IMR-90 (cell line): ENCODE results near the gene AFAP1L1. TPM values are rescaled to one million over a fixed set of nuclear protein-coding genes. Genes with fewer than 3 reads are reported as not detected.

Experiments used
- ATAC-seq: fragments of 200-7000 bp; cut with Tn5 transposase; 2 replicates; pipeline ENCODE4 v1.9.1; 2020; ENCODE audit warnings: low read depth, mild to moderate bottlenecking, moderate library complexity
- BruUV-seq: library from RNA; stranded (reverse); fragments of 400-500 nt; replicated peaks from 2 replicates; lab custom pipeline; 2021; lab: Mats Ljungman, UMichigan
- CTCF ChIA-PET: fragments of 300-600 bp; formaldehyde crosslinking; extraction: SDS; loops from one replicate; lab custom pipeline; 2021; ENCODE audit warnings: antibody characterized with exemption; lab: Yijun Ruan, JAX
- POLR2A ChIA-PET: fragments of 300-600 bp; sonication (Branson Sonifier 250); formaldehyde crosslinking; loops from one replicate; lab custom pipeline; 2022; ENCODE audit warnings: antibody characterized with exemption; ENCODE audit not compliant: unreplicated experiment; lab: Charles Lee
- DNase-seq: peaks from one replicate; pipeline ENCODE4 v3.0.0; 2013
- H2AFZ ChIP-seq: replicated peaks from 2 replicates; pipeline ENCODE3; 2013; ENCODE audit warnings: low read length, mild to moderate bottlenecking; ENCODE audit not compliant: poor library complexity
- H2AK5ac ChIP-seq: 2 replicates; pipeline ENCODE4 v1.6.1; 2013; ENCODE audit warnings: low read depth, low read length, inconsistent platforms
- H2AK9ac ChIP-seq: replicated peaks from 2 replicates; pipeline ENCODE3; 2013; ENCODE audit warnings: mild to moderate bottlenecking, low read depth, low read length, moderate library complexity; ENCODE audit not compliant: poor library complexity
- H2BK120ac ChIP-seq: 2 replicates; pipeline ENCODE4 v1.6.1; 2013; ENCODE audit warnings: low read depth, low read length, inconsistent platforms
- H2BK15ac ChIP-seq: 3 replicates; pipeline ENCODE4 v1.6.1; 2013; ENCODE audit warnings: low read depth, low read length, inconsistent platforms
- H2BK20ac ChIP-seq: 2 replicates; pipeline ENCODE4 v1.6.1; 2013; ENCODE audit warnings: low read depth, mild to moderate bottlenecking, inconsistent platforms, low read length, moderate library complexity
- H2BK5ac ChIP-seq: 2 replicates; pipeline ENCODE4 v1.6.1; 2013; ENCODE audit warnings: mild to moderate bottlenecking, low read depth, low read length, inconsistent platforms; ENCODE audit not compliant: poor library complexity, severe bottlenecking
- H3K14ac ChIP-seq: replicated peaks from 2 replicates; pipeline ENCODE4 v1.6.1; 2013; ENCODE audit warnings: low read depth, low read length, inconsistent platforms
- H3K18ac ChIP-seq: 2 replicates; pipeline ENCODE4 v1.6.1; 2013; ENCODE audit warnings: low read depth, low read length, control low read depth
- H3K23ac ChIP-seq: 2 replicates; pipeline ENCODE4 v1.6.1; 2013; ENCODE audit warnings: low read depth, low read length, inconsistent platforms
- H3K27ac ChIP-seq: 2 replicates; pipeline ENCODE4 v1.5.1; 2013; ENCODE audit warnings: mild to moderate bottlenecking, control low read depth, low read length; ENCODE audit not compliant: insufficient read depth
- H3K27me3 ChIP-seq: 2 replicates; pipeline ENCODE4 v1.6.1; 2013; ENCODE audit warnings: low read length; ENCODE audit not compliant: control insufficient read depth, insufficient read depth
- H3K36me3 ChIP-seq: 2 replicates; pipeline ENCODE4 v1.6.1; 2013; ENCODE audit warnings: low read length, mixed read lengths; ENCODE audit not compliant: control insufficient read depth, insufficient read depth
- H3K4ac ChIP-seq: 2 replicates; pipeline ENCODE4 v1.6.1; 2013; ENCODE audit warnings: low read depth, low read length, inconsistent platforms
- H3K4me1 ChIP-seq: 2 replicates; pipeline ENCODE4 v1.6.1; 2013; ENCODE audit warnings: low read length, mixed read lengths; ENCODE audit not compliant: control insufficient read depth, insufficient read depth
- H3K4me2 ChIP-seq: 2 replicates; pipeline ENCODE4 v1.6.1; 2013; ENCODE audit warnings: low read depth, mild to moderate bottlenecking, control low read depth, low read length, moderate library complexity
- H3K4me3 ChIP-seq: 2 replicates; pipeline ENCODE4 v1.5.1; 2013; ENCODE audit warnings: low read depth, mild to moderate bottlenecking, control low read depth, low read length, moderate library complexity; ENCODE audit not compliant: insufficient read depth
- H3K56ac ChIP-seq: 2 replicates; pipeline ENCODE4 v1.6.1; 2013; ENCODE audit warnings: low read length, inconsistent platforms; ENCODE audit not compliant: insufficient read depth; ENCODE audit errors: extremely low read depth
- H3K79me1 ChIP-seq, 2 experiments: 2 replicates each; pipeline ENCODE4 v1.6.1; 2013; ENCODE audit warnings: low read length in 2 of 2, inconsistent platforms in 1 of 2, low read depth in 1 of 2
- H3K9ac ChIP-seq: 2 replicates; pipeline ENCODE4 v1.6.1; 2013; ENCODE audit warnings: low read depth, low read length, control low read depth
- H3K9me1 ChIP-seq: 2 replicates; pipeline ENCODE4 v1.6.1; 2013; ENCODE audit warnings: low read length, inconsistent platforms; ENCODE audit not compliant: insufficient read depth
- H3K9me3 ChIP-seq: 2 replicates; pipeline ENCODE4 v1.6.1; 2013; ENCODE audit warnings: low read length; ENCODE audit not compliant: control insufficient read depth, insufficient read depth
- H4K20me1 ChIP-seq: 2 replicates; pipeline ENCODE4 v1.6.1; 2013; ENCODE audit warnings: low read length, inconsistent platforms; ENCODE audit not compliant: insufficient read depth
- H4K5ac ChIP-seq: 2 replicates; pipeline ENCODE4 v1.6.1; 2013; ENCODE audit warnings: mild to moderate bottlenecking, low read depth, low read length, control low read depth
- H4K8ac ChIP-seq, 2 experiments: 2 replicates each; pipeline ENCODE4 v1.6.1; 2013; ENCODE audit warnings: low read depth in 2 of 2, low read length in 2 of 2, control low read depth in 1 of 2, inconsistent platforms in 1 of 2
- H4K91ac ChIP-seq: 2 replicates; pipeline ENCODE4 v1.6.1; 2013; ENCODE audit warnings: low read depth, low read length, inconsistent platforms; ENCODE audit not compliant: insufficient read depth
- BHLHE40 ChIP-seq: fragments of 150-350 bp; IDR thresholded peaks from 2 replicates; pipeline ENCODE4 v1.6.1; 2016; ENCODE audit warnings: mild to moderate bottlenecking, low read depth, low read length
- CEBPB ChIP-seq: IDR thresholded peaks from 2 replicates; pipeline ENCODE4 v1.6.1; 2012; ENCODE audit warnings: low read depth, low read length, improper control_type of control experiment
- NFE2L2 ChIP-seq: fragments of 150-350 bp; IDR thresholded peaks from 2 replicates; pipeline ENCODE4 v1.6.1; 2016; ENCODE audit warnings: low read depth, mild to moderate bottlenecking, low read length
- POLR2A ChIP-seq: IDR thresholded peaks from 2 replicates; pipeline ENCODE4 v1.6.1; 2012; ENCODE audit warnings: mild to moderate bottlenecking, low read depth, low read length
- RFX5 ChIP-seq: IDR thresholded peaks from 2 replicates; pipeline ENCODE4 v1.8.0; 2012; ENCODE audit warnings: low read depth, mild to moderate bottlenecking, low read length, moderate library complexity
- SMC3 ChIP-seq: fragments of 150-350 bp; IDR thresholded peaks from 2 replicates; pipeline ENCODE4 v1.6.1; 2016; ENCODE audit warnings: low read depth, mild to moderate bottlenecking, antibody characterized with exemption, low read length, moderate library complexity
- WGBS, 2 experiments: methylation state at CpG; one replicate each; pipeline versions ENCODE4 v1.1.5 to v1.1.7; 2013; ENCODE audit warnings: missing lambda C conversion rate in 2 of 2; ENCODE audit not compliant: insufficient read length in 1 of 2; ENCODE audit errors: extremely low coverage in 2 of 2; 5-methylcytosine and 5-hydroxymethylcytosine counted together
- dilution Hi-C: fragments of 300-500 bp; cut with HindIII; formaldehyde crosslinking; loops from one replicate; pipeline ENCODE4 v1.14.3; 2018; ENCODE audit warnings: low sequenced_read_pairs; ENCODE audit not compliant: unreplicated experiment
- in situ Hi-C: fragments of 300-500 bp; cut with MboI; formaldehyde crosslinking; loops from 3 replicates; pipeline ENCODE4 v1.14.3; 2019; ENCODE audit warnings: low sequenced_read_pairs, inconsistent platforms, mixed read lengths
- intact Hi-C: fragments of 100-400 bp; cut with micrococcal nuclease; formaldehyde crosslinking; loops from 2 replicates; pipeline ENCODE4 v1.10.0; 2022
- polyA plus RNA-seq, 3 experiments: library from polyadenylated mRNA; depleted of rRNA; stranded (reverse); fragments of >200 nt; gene quantifications; 2 replicates each; pipeline ENCODE4 v1.2.3, GENCODE V29; 2012; ENCODE audit warnings: low replicate concordance in 1 of 3
- total RNA-seq: library from RNA; depleted of rRNA; stranded (reverse); fragments of >200 nt; gene quantifications from 2 replicates; pipeline ENCODE4 v1.2.3, GENCODE V29; 2012

Gene AFAP1L1
- total and polyA plus RNA-seq, 2 of the 4 experiments (the other 2 are of a cell fraction) = 3.3 to 5.7 TPM

DNA sequence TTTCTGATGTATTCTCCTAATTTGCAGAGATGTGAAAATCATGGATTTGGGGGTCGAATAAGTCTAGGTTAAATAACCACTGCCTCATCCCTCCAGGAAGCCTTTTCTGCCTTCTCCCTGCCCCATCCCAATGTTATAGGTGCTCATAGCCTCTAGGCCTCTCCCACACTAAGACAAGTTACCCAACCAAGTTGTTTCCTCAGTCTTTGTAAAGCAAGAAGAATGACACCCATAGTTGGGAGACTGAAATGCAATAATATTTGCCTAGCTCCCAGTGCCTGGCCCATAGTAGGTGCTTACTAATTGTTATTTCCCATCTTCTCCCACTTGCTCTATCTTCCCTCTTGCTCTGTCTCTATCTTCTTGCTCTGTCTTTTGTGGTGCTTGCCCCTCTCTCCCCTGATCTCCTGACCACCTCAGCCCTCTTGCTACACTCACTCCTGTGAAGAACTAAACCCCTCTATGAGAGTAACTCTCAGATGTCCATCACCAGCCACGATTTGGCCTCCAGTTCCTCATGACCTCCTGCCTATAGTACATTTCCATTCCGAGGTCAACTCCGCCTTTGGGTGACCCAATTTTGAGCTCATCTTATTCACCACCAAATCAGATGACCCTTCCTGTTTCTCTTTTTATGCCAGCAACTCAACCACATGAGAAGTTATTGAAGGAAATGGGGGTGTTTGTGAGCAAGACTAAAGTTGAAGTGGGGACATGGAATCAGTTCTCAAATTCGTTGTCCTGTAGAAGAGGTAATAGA is 7.0 kb downstream of the AFAP1L1 start:
- ATAC-seq = no peak
- POLR2A ChIA-PET = no interaction called here
- H3K4me1 ChIP-seq = peaks cover 2% of the 10 kb centered on the region
- peaks cover 1 to 16% of the 10 kb centered on the region in 2 experiments; a peak in 1 of 4 replicates for H3K79me1 ChIP-seq
- no peak overlapping the region for H3K4ac ChIP-seq
- no peak overlapping the region for H3K18ac ChIP-seq
- H2AK9ac ChIP-seq = no peak overlapping the region
- dilution Hi-C loops = no loop called here
- intact Hi-C loops = no loop called here
- DNase-seq = no peak
- no peak overlapping the region for H4K91ac ChIP-seq
- H2AK5ac ChIP-seq = no peak overlapping the region
- no peak overlapping the region for H4K8ac ChIP-seq
- H3K56ac ChIP-seq = no peak overlapping the region
- H3K9me3 ChIP-seq = no peaks in the 10 kb centered on the region
- BruUV-seq = no TSS peak
- H3K27ac ChIP-seq = no peak overlapping the region
- no peak overlapping the region for H3K4me2 ChIP-seq
- H2BK15ac ChIP-seq = no peak overlapping the region
- H2BK5ac ChIP-seq = no peak overlapping the region
- no peaks in the 10 kb centered on the region; the same call in 1 of the 2 replicates for H3K27me3 ChIP-seq
- no peak overlapping the region for H4K5ac ChIP-seq
- H2BK20ac ChIP-seq = no peak overlapping the region
- 71% methylated on average over 1 of the region's 5 CpGs; no CpG with 5 or more reads in 1 of the 2 experiments for WGBS, 2 experiments
- no peak overlapping the region for H3K4me3 ChIP-seq
- TF ChIP-seq POLR2A (no peak), SMC3 (no peak), NFE2L2 (no peak), CEBPB (no peak), RFX5 (no peak), BHLHE40 (no peak)
- no peak overlapping the region for H3K9ac ChIP-seq
- peaks cover 4% of the 10 kb centered on the region; the same call in 1 of the 2 replicates for H4K20me1 ChIP-seq
- H3K23ac ChIP-seq = no peak overlapping the region
- H2AFZ ChIP-seq = no peak overlapping the region
- H3K9me1 ChIP-seq = peaks cover 7% of the 10 kb centered on the region
- H2BK120ac ChIP-seq = no peak overlapping the region
- CTCF ChIA-PET = interaction anchor here (0.6 kb wide), 1 partner anchor 286 kb away, joined by 3 read pairs; no protein-coding TSS in a partner anchor
- in situ Hi-C loops = no loop called here
- H3K36me3 ChIP-seq = no peaks in the 10 kb centered on the region
- no peak overlapping the region for H3K14ac ChIP-seq
